Neural progenitor cell (in vitro differentiated cells): ENCODE results near the gene CRISP1.

Experiments used
- CTCF ChIP-seq: fragments of 200-600 bp; sonication (generic); IDR thresholded peaks from 2 replicates; pipeline ENCODE4 v1.5.1; 2017; ENCODE audit warnings: antibody characterized with exemption, mild to moderate bottlenecking
- EZH2 ChIP-seq: fragments of 200-600 bp; sonication (generic); IDR thresholded peaks from 2 replicates; pipeline ENCODE4 v1.6.1; 2017; ENCODE audit warnings: antibody characterized with exemption, mild to moderate bottlenecking, moderate library complexity

- TF ChIP-seq CTCF (no peak), EZH2 (no peak)
Observed at GRCh38 chr6:49813248-49813647, 53.1 kb downstream of the CRISP1 start.
